NCI-H748 (cell line): ENCODE measurements around the gene MGAT5.
A peak's percentile ranks its signal among the peaks of the same experiment; 100 is the strongest.

ENCODE experiments used
- DNase-seq: peaks from one replicate; lab custom pipeline; 2025; ENCODE audit not compliant: unreplicated experiment; lab: John Stamatoyannopoulos, UW

The MGAT5 gene

DNA sequence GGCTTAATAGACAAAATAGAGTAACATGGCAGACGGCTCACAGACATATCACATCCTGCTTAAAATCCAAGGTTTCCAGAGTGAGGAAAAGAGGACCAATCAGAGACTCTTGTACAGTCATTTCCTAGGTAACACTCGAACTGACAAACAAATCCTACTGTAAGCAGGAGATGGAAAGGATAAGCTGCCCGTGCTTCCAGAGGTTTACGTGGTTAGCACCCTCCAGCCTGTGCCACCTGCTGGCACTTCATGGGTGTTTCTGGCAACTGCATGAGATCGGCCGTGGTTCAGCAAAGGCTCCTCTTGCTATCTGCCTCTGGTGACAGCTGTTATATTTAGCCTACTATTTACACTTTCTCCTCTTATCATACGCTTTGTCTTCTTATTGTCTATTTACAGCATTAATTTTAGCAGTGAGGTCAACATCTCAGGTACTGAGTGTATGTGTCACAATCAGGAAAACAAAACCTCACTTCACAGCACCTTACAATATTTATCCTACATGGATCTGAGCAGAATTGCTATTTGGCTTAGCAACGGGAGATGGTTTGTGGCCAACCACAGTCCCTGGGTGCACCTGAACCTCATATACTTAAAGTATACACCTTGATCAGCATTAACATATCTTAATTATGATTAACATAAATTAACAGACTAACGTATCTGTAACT lies 238.0 kb downstream of the MGAT5 start:
- DNase-seq: peak; percentile 84

DNA sequence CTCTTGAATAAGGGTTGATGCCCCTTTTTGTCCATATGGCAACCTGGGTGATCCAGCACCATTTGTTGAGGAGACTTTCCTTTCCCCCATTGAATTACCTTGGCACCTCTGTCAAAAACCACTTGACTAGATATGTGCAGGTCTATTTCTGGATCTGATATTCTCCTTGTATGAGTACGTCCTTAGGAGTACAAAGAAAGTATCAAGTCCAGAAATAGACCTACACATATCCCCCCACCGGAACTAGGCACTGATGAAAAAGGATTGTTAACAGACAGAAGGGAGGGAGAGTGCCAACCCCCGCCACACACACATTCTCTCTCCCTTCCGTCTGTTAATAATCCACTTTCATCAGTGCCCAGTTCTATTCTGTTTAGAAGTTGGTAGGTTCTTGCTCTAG lies 239.9 kb downstream of the MGAT5 start:
- no peak for DNase-seq

DNA sequence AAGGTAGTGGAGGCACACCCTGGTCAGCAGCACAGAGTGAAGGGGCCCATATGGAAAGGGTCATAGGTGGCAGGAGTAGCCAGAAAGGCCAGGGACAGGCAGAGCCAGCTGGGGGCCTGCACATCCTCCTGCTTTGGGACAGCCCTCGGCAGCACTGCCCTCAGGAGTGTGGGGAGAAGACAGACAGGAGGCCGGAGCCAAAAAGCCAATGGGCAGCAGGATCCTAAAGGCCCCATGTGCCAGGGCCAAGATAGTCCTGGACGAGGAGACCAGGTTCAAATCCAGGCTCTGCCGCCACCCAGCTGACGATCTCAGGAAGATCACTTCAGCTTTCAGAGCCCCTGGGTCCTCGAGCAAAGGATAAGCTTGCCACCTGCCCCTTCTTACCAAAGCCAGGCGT lies 244.8 kb downstream of the MGAT5 start:
- DNase-seq: no peak

DNA sequence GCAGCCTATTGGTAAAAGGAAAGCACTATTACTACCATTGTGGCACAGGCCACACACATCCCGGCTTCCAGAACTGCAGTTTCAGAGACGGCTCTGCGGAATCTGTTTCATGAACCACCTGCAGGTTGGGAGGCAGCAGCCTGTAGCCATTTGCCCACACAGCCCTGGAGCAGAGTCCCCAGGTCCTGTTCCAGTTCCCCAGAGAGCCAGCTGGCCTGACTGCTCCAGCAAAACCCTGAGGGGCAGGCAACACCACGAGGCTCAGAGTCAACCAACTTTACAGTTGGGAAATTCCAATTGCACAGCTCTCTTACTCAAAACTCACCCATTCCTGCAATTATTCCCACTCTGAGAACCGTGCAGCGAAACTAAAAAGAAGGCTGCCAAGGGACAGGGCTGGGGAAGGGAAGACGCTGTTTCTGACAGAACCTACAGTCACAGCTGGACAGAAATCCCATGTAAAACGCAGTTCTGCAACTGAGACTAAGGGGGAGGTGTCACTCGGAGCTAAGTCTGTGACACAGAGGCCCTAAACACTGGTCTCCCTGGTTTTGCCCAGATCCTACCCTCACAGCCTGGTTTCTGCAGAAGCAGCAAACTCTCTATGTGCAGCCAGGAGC lies 245.5 kb downstream of the MGAT5 start:
- no peak for DNase-seq

DNA sequence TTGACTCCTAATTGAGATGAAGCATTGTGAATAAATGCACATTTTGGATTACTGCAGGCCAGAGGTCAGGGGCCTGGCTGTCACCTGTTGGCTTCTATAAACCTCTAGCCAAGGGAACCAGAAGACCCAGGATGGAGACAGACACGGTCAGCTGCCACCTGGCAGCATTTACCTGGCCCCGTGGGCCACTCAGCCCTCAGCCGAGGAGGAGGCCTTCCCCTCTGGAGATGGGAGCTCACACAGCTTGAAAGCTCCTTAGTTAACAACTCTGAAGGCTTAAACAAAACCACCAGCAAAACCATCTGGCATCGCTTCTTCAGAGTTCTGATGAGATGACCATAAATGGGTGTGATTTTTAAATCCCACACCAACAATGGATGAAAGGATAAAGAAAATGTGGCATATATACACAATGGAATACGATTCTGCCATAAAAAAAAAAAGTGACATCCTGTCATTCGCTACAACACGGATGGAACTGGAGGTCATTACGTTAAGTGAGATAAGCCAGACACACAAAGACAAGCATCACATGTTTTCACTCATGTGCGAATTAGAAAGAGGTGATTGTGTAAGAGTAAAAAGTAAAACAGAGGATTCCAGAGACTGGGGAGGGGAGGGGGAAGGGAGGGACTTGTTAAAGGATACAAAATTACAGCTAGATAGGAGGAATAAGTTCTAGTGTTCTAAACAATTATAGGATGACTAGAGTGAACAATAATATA lies 246.5 kb downstream of the MGAT5 start:
- no peak for DNase-seq

DNA sequence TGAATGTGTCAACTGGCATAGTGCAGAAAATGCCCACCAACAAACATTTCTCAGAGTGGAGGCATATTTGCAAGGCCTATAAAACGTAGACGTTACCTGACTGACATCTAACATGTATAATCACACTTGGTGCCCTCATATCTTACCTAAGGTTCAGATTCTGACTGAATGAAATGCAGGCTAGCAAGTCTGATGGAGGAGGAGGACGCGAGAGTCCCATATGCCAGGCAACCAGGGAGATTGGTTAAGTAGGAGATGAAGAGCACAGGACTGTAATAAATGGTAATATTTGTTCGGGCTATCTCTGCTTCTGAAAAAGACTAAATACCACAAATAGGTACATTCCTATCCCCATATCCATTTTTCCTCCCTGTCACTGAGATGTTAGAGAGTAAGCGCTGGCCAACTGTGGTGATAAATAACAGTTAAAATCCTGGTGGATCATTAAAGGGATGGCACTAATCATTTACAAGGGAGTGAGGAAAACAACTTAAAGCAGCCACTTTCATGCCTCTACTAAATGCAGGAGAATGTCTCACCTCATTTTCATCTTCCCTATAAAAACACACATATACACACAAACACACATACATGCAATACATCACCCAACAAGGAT lies 247.7 kb downstream of the MGAT5 start:
- no peak for DNase-seq

DNA sequence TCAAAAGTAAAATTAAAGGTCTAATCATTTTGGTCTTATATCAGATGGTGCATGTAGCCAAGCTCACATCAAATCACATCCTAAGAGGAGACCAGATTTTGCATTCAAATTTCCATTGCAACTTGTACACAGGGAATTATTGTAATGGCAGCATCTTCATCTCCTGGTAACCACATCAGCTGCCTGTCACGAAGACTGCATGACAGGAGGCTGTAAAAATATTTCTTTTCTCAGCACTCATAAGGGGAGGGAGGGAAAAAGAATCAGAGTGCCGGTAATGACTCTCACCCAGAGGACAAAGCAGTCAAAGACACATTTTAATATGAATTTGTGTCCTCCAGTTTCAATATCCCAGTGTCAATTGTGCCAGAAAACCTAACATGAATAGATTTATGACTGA lies 248.2 kb downstream of the MGAT5 start:
- no peak for DNase-seq
